HG03378 (cell line): ENCODE data around the gene PRR14L.

Experiments
- ATAC-seq: cut with Tn5 transposase; IDR thresholded peaks from one replicate; pipeline ENCODE4 v1.9.1; 2021; ENCODE audit warnings: mild to moderate bottlenecking, moderate library complexity; ENCODE audit not compliant: unreplicated experiment

PRR14L gene

GRCh38 chr22:31647523-31648320 is 102.2 kb downstream of the PRR14L start:
- ATAC-seq, result no peak

GRCh38 chr22:31647066-31647465 is 102.9 kb downstream of the PRR14L start:
- ATAC-seq, result no peak

- peak; percentile 61 for ATAC-seq
Observed at GRCh38 chr22:31646186-31647019, 103.5 kb downstream of the PRR14L start.

- no peak for ATAC-seq
Observed at GRCh38 chr22:31639436-31640039, 110.4 kb downstream of the PRR14L start.

GRCh38 chr22:31637891-31638618 is 111.9 kb downstream of the PRR14L start:
- ATAC-seq, result no peak

- no peak for ATAC-seq
Observed at GRCh38 chr22:31637447-31637890, 112.5 kb downstream of the PRR14L start.

GRCh38 chr22:31635638-31636306 is 114.2 kb downstream of the PRR14L start:
- no peak for ATAC-seq

GRCh38 chr22:31631436-31631835 is 118.5 kb downstream of the PRR14L start:
- ATAC-seq, result no peak
